GM19372 (cell line): ENCODE results near the gene ETV6.

ENCODE experiments used
- ATAC-seq: cut with Tn5 transposase; IDR thresholded peaks from one replicate; pipeline ENCODE4 v1.9.1; 2021; ENCODE audit warnings: mild to moderate bottlenecking, low read depth, moderate library complexity; ENCODE audit not compliant: unreplicated experiment

The ETV6 gene

DNA sequence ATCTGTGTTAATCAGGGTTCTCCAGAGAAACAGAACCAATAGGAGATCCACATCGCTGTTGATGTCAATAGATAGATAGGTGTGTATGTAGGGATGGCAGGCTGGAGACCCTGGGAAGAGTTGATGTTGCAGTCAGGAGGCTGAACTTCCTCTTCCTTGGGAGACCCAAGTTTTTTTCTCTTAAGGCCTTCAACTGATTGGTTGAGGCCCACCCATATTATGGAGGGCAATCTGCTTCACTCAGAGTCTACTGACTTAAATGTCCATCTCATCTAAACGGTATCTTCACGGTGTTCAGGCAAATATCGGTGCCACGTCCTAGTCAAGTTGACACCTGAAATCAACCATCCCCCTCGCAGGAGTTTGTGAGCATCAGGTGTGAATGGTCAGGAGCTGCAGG, 63.0 kb downstream of the ETV6 start:
- no peak for ATAC-seq

DNA sequence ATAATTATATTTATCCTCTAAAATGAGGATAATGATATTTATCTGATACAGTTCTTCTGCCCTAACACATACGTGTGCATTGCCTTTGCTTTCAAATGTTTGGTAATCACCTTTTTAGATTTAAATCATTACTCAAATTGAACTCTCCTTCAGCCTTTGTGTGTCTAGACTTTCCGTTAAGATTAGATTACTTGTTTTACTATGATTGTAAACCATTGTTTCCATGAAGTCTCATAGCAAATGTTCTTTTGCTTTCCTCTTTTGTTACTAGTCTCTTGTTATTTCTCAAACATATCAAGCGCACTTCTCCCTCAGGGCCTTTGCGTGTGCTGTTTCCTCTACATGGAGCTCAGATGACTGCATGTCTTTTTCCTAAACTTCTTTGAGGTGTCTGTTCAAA, 63.7 kb downstream of the ETV6 start:
- no peak for ATAC-seq

DNA sequence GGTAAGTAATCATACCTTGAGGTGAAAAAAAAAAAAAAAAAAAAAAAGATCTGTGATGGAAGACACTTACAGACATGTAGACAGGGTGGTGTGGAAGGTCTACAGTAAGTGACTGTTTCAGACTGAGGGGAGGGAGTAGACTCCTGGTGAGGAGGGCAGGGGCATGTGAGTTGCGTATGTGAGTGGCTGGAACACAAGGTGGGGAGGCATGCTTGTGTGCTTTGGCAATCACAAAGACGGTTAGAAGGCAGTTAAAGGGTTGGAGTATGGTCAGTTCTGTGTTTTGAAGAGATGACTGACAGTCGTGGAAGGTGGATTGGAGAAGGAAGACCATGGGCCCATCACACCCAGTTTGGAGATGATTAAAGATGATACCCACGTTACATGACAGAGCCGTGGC, 65.2 kb downstream of the ETV6 start:
- no peak for ATAC-seq

DNA sequence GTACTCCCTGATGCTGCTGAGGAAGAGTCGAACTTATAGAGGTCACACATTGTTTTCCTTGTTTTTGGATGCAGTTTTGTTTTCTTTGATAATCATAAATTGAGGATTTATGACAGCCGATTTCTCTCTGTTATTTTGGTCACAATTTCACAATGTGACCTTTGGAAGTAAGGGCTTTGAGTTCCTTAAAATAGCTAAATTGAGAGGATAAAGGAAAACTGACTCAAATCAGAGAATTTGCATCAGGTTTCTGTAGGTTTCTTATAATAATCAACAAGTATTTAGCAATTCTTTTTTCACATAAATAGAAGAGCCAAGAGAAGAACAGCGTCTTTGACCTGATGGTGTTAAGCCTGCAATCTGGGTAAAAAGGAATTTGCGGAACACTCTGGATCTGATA, 66.1 kb downstream of the ETV6 start:
- ATAC-seq, result no peak

DNA sequence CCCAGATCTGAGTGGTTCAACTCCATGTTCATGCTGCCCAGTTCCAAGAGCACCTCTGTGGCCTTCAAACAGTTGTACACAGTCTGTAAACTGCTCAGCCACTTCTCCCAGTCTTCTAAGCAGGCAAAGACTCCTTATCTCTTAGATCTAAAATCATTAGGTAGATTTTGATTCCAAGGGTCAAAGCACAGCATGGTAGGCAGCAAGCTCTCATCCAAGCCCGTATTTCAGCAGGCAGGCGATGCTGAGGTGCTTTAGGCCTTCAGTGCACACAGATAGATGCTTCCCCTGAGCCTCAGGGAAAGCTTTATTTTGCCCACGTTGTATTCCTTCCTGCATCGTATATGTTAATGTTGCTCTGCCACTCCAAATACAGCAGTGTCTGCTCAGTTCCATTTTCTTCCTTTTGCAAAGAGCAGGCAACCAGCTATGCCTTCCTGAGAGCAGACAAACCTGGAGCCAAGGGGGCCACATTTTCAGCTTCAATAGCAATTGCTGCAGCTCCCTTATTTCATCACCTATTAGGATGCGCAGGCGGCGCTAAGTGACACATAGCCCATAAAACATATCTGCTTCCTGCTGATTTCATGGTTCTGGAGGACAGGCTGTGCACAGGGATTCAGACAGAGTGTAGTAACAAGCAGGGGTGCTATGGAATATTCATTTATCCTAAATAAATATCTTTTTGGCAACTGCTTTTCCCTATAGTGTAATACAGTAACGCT, 67.5 kb downstream of the ETV6 start:
- ATAC-seq, result no peak

DNA sequence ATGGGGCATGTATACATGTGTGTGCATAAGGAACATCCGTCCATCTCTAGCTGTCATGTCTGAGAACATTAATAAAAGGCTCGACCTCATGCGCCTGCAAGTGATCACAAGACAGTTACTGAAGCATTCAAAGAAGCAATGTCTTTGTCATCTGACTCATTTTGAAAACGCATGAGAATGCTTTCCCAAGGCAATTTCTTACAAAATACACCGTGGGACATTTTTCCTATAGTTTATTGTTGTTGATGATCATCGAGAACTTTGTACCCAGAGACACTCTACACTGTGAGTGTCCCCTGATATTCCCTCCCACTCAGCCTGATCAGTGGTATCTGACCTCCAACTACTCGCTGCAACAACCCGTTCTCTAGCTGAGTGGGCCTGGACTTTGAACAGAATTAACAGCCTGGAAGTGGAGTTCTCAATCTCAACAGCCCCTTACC, 68.1 kb downstream of the ETV6 start:
- no peak for ATAC-seq

DNA sequence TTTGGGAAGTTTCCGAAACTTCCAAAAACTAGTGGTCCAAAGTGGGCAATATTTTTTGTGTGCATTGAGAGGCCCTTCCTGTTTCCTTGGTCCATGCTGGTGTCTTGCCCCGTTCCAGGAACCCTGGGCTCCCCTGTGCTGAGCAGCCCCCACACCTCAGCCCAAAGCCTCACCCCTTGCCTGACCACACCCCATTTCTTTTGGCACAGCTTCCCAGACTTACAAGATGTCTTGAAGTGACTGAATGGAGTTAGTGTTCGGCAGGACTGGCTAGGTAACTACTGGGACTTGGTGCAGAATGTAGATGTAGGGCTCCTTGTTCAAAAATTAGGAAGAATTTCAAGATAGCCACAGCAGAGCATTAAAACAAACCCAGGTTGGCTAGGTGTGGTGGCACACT, 68.6 kb downstream of the ETV6 start:
- no peak for ATAC-seq

DNA sequence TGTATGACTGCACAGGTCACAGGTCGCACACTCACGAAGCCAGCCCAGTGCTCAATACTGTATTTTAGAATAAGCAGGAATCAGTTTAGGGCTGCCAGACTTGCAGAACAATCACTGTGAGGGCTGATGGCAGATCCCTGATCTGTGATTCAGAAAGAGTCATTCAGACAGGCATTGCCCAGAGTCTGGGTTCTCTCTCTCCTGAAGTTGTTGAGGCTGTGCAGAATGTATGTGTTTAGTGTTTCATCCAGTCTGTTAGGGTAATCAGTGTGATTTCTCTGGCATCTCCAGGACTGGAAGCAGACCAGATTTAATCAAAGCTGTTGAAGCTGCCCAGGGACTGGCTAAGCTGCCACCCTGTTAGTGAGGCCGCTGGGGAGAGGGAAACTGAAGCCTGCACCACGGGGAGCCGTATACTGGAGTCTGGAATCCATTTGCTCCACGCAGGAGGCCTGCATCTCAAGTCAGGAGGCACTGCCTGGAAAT, 69.3 kb downstream of the ETV6 start:
- ATAC-seq, result no peak

DNA sequence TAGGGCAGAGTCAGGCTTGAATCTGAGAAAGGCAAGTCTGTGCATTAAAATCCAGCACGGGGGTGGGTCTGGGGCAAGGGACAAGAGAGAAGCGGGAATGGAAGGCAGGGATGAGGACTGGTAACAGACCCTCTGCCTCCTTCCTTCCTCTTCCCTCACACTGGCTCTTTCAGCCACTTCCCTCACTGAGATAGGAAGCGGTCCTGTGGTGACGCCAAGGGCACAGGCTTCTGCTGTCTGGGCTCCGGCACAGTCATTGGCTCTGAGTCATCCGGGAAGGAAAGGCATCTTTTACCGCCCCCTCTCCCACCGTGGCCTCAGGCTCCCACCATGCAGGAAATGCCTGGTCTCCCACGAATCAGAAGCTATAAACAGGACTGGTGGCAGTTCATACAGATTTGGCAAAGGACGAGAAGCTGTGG, 70.2 kb downstream of the ETV6 start:
- ATAC-seq, result no peak

DNA sequence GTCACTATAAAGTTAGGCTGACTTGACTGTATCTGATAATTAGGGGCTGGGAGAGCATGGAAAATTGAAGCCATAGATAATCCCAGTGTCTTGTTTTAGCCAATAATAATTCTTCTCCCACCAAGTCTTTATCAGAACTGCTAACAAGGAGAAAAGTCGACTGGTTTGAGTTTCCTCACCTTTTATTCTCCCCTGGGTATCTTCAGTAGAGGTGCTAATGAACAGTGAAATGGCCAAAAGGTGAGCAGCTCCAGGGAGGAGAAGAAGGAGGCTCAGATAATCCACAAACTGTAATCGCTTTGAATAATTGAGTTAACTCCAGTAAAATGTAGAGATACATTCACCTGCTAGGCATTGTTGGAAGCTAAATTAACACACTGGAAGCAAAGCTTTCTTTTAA, 72.6 kb downstream of the ETV6 start:
- no peak for ATAC-seq

DNA sequence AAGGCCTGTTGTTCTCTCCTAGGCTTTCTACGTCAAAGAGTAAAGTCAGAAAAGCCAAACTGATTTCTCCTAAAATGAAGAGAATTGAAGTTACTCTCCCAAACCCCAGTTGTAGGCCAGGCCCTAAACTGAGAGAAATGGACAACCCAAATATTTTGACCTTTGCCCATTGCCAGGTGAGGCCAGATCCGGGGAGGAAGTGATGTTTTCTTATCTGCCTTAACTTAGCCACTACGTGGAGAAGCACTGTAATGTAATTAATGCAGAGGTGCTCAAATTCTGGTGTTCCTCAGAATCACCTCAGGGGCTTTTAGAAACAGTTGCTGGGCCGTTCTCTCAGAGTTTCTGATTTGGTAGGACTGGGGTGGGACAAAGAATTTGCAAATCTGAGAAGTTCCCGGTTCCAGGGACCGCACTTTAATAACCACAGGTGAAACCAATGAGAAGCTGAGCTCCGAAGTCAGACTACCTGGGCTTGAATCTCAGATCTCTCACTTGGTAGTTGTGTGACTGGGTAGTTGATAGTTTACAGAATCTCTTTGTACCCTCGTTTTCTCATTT, 73.2 kb downstream of the ETV6 start:
- no peak for ATAC-seq

DNA sequence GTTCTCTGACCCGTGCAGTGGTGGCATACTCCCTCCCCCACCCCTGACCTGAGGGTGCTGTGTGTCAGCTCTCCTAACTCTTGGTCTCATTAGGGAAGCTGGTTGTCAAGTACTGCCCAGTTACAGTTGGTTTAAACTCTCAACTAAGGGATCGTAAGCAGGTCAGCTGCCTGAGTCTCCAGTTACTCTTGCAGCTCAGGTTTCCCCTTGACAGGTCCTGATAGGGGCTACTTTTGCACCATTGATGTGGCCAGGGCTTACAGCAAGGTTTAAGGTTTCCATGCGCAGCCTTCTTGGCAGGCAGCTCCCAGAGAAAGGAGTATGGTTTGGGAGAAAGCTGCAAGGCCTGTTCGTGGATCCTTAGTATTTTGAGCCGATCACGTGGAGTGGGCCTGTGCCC, 74.5 kb downstream of the ETV6 start:
- no peak for ATAC-seq

DNA sequence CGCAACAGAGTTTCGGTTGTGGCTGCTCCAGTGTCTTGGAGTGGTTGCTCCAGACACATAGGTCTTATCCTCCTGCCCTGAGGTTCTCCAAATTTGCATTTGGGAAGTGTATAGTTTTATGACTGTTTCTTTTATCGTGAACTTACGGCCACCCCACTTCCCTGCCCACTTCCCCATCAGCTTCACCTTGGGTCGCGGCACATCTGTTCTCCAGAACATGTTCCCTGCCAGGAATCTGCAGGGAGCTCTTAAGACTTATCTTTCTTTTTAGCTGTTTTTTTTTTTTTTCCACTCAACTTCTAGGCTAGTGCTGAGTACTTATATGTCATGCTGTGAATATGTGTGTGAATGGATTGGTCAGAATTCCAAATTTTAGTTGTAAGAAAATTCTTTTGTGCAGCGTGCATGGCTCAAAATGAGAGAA, 75.4 kb downstream of the ETV6 start:
- no peak for ATAC-seq

DNA sequence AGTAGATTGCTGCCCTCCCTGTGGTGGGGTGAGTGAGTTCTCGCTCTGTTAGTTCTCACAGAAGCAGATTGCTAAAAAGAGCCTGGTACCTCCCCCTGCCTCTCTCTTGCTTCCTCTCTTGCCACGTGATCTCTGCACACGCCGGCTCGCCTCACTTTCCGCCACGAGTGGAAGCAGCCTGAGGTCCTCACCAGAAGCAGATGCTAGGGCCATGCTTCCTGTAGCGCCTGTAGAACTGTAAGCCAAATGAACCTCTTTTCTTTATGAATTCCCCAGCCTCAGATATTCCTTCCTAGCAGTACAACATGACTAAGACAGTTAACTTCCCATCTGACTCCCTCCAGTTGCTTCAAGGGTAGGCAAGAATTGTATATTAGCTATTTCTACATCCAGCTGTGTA, 76.2 kb downstream of the ETV6 start:
- no peak for ATAC-seq

DNA sequence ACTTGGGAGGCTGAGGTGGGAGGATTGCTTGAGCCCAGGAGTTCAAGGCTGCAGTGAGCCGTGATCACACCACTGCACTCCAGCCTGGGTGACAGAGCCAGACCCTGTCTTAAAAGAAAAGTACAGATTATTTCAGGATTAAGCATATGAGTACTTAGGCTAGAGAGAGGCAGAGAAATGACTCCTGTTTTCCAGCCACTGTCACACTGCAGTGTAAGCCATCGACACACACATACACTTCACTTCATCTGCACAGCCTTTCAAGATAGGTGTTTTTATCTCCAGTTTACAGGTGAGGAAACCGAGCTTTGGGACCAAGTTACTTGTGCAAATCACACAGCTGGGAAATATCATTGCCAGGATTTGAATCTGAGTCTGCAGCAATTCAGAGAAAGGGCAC, 77.2 kb downstream of the ETV6 start:
- no peak for ATAC-seq

DNA sequence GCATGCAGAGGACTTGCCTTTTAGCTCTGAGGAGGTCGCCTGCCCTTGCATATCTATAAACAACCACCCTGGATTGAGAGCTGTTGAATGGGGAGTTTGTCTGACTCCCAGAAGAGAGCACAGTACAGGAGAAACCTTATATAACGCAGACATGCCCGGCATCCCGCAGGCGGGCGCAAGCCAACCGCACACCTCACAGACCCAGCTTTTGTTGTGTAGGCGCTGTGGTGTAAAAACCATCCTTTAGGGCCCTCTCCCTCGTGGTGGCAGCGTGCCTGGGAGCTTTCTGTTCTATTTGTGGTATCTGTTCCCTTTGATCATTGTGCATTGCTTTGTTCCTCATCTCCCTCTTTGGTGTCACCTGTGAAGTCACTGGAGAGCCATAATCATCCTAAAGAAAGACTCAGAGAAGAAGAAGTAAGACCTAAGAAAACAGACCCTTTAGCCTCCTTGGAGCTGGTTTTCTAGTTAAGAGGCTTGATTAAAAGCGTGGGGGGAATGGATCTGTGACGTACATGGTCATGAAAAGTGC, 77.7 kb downstream of the ETV6 start:
- ATAC-seq, result no peak

DNA sequence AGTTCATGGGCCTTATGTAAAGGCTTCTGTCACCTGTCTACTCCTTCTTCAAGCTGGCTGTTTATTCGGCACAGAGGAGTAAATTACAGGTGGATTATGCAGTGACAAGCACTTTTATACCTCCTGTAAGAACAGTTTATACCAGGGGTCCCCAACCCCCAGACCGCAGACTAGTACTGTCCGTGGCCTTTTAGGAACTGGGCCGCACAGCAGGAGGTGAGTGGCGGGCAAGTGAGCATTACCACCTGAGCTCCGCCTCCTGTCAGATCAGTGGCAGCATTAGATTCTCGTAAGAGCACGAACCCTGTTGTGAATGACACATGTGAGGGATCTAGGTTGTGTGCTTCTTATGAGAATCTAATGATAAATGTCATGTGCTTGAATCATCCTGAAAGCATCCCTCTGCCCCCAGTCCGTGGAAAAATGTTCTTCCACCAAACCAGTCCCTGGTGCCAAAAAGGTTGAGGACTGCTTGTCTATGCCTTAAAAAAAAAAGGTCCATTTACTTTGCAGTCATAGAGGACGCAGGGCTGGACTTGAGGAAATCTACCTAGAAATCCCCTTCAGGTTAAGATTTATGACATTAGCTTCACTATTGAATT, 78.8 kb downstream of the ETV6 start:
- no peak for ATAC-seq

DNA sequence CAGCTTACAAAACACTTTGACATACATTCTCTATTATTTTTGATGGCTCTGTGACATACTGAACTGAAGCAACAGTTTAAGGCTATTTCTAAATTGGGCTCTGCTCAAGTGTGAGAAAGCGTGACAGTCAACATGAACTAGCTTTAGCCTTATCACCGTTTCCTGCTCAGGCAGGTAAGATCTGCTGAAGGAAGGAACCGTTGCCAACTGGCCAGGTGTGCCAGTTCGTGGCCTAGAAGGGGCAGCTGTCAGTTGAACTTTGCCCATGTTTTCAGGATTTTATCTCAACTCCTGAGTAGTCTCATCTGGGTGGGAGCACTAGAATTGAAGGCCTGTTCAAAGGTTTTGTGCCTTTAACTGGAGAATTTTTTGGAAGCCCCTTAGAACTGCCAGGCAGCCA, 79.5 kb downstream of the ETV6 start:
- ATAC-seq, result no peak

DNA sequence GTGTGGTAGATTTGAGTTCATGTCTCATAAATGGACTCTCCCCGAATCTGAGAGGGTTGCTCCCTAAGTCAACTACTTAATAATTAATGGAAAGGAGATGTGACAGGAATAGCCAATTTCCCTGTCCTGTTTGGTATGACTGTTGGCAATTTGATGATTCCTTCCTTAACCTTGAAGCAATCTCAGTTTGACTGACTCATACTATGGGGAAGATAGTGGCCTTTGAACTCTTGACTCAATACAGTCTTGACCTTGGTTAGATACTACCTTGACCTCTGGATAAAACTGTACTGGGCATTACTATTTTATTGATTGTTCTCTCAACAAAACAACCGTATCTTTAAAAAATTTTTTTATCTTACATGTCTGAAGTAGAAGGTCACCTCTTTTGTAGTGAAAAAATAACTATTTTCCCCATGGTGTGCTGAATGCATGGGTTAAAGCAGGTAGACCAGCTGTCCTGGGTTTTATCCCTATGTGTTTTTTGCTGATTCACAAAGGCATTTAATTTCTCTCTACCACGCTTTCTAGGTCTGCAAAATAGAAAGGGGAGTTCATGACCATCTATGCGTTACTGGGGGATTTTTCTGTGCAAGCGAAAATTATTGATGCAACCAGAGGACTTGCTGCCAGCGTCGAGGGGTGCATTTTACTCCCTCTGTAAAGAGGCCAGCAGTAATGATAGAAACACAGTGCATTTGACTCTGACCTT, 80.1 kb downstream of the ETV6 start:
- no peak for ATAC-seq

DNA sequence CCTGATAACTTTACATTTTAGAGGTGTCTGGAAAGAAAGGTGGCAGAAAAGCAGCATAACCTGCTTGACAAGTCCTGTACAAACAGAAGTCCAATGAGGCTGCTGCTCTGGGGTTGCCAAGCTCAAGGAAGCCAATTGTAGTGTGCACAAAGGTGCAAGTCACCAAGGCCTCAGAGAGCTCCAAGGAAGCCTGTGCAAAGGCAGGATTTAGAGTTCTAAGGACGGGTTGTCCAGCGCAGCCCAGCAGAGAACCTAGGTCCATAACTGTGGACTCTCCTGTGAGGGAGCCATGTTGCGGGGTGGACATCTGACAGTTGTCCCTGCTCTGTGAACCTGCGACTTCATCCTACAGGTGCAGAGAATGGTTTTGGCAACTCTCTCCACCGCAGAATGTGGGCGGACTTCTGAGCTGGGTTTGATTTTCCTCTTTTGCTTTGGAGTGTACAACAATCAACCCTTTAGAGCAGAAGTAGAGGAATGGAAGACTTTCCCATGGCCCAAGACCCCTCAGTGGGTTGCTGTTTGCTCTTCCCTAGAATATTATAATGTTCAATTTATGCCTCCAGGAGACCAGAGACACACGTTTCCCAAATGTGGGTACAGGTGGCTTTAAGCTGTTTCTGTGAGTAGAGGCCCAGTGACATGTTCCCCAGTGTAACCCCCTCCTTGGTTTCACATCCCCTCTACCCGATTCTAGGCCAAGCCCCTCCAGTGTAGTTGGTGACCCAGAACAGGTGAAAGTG, 81.0 kb downstream of the ETV6 start:
- no peak for ATAC-seq

DNA sequence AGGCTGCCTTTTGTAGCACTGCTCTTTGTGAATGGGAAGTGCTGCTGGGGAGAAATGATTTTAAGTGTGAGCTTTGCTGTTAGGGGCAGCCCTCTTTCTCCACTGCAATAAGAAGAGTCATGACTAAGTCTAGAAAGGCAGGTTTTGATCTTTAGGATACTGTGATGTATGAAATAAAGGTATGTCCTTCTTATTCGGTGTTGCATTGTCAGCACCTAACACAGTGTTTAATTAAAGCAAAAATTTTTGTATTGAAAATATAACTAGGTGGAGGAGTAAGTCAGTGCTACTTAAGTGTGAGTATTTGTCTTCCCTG, 81.5 kb downstream of the ETV6 start:
- no peak for ATAC-seq
